NCI-H146 treated with DMSO at 0.1 percent for 48 hours (cell line): Measurements from ENCODE around the gene MX2.
"Not testable (repeated sequence)": the region's sequence is repeated elsewhere in the genome, so short reads cannot be mapped to it uniquely, and the experiment has no call there.

Experiments
- DNase-seq: peaks from one replicate; lab custom pipeline; 2025; ENCODE audit not compliant: unreplicated experiment; lab: John Stamatoyannopoulos, UW

MX2 gene

GRCh38 chr21:41411449-41412089, 49.7 kb downstream of the MX2 start:
- no peak for DNase-seq

GRCh38 chr21:41417505-41417904, 55.7 kb downstream of the MX2 start:
- not testable (repeated sequence) for DNase-seq

- no peak for DNase-seq
Measured at GRCh38 chr21:41418393-41418792, 56.6 kb downstream of the MX2 start.

- DNase-seq: no peak
Measured at GRCh38 chr21:41418956-41419680, 57.3 kb downstream of the MX2 start.

- no peak for DNase-seq
Measured at GRCh38 chr21:41419921-41420862, 58.4 kb downstream of the MX2 start.

- not testable (repeated sequence) for DNase-seq
Measured at GRCh38 chr21:41420998-41421397, 59.2 kb downstream of the MX2 start.

- DNase-seq: no peak
Measured at GRCh38 chr21:41422546-41423304, 60.9 kb downstream of the MX2 start.

GRCh38 chr21:41423305-41423636, 61.4 kb downstream of the MX2 start:
- DNase-seq: not testable (repeated sequence)

- DNase-seq: no peak
Measured at GRCh38 chr21:41425588-41425953, 63.7 kb downstream of the MX2 start.

GRCh38 chr21:41425954-41426675, 64.3 kb downstream of the MX2 start, which contains the start of gene MX1:
MX1 (plus strand) TSS chr21:41426239; CDS start chr21:41432071, 5,832 bp downstream.
- no peak for DNase-seq

- DNase-seq: no peak
Measured at GRCh38 chr21:41426676-41427404, 65.0 kb downstream of the MX2 start.

- no peak for DNase-seq
Measured at GRCh38 chr21:41427556-41427955, 65.7 kb downstream of the MX2 start.

- no peak for DNase-seq
Measured at GRCh38 chr21:41428311-41428710, 66.5 kb downstream of the MX2 start.

GRCh38 chr21:41428847-41429246, 67.0 kb downstream of the MX2 start:
- no peak for DNase-seq

- DNase-seq: no peak
Measured at GRCh38 chr21:41429305-41429704, 67.5 kb downstream of the MX2 start.

- DNase-seq: no peak
Measured at GRCh38 chr21:41429925-41430491, 68.2 kb downstream of the MX2 start.

GRCh38 chr21:41431788-41432548, 70.1 kb downstream of the MX2 start:
- no peak for DNase-seq
